ENCODE results near the gene SYCP1.

SYCP1 gene

GRCh38 chr1:114832057-114832456 is 22.6 kb upstream of the SYCP1 start:
- DNase-seq (ENCODE audit: extremely low read depth, low read depth): no peak
- no peak for TF ChIP-seq CTCF (IDR thresholded peaks at IDR 0.05; ENCODE audit: low read depth, low read length)

DNA sequence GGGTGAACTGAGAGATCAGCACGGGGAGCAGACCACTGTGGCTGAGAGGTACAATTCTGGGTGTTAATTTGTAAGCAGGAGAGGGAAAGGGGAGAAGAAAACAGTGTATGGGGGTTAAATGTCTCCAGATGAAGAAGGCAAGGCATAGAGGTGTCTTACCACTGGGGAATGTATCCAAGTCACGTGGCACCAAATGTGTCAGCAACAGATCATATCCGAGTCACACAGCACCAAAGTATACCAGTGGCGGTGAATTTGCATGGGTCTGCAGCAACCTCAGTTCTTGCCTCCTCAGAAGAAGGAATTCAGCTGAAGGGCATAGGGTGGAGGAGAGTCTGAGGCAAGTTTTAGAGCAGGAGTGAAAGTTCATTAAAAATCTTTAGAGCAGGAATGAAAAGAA is 21.2 kb upstream of the SYCP1 start:
- no peak for TF ChIP-seq CTCF (IDR thresholded peaks at IDR 0.05; ENCODE audit: low read depth, low read length)
- no peak for DNase-seq (ENCODE audit: extremely low read depth, low read depth)

DNA sequence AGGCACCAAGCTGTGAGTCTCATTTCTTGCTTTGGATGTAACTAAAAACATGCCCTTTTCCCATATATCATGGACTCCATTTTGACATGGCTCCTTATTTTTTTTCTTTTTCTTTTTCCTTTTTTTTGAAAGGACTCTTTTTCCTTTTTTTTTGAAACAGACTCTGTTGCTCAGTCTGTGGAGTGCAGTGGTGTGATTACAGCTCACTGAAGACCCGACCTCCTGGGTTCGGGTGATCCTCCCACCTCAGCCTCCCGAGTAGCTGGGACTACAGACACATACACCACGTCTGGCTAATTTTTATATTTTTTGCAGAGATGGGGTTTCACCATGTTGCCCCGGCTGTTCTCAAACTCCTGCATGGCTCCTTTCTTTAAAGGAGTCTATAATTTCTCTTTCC is 10.4 kb upstream of the SYCP1 start:
- DNase-seq (ENCODE audit: extremely low read depth, low read depth): no peak
- TF ChIP-seq CTCF (IDR thresholded peaks at IDR 0.05; ENCODE audit: low read depth, low read length): no peak

DNA sequence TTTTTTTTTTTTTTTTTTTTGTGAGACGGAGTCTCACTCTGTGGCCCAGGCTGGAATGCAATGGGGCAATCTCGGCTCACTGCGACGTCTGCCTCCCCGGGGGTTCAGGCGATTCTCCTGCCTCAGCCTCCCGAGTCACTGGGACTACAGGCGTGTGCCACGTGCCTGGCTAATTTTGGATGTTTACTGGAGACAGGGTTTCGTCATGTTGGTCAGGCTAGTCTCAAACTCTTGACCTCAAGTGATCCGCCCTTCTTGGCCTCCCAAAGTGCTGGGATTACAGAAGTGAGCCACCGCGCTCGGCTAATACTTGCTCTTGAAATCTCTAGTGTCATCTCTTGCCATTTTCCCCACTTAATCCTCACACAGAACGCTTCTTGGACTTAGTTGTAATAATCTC is 1.1 kb upstream of the SYCP1 start:
- DNase-seq (ENCODE audit: extremely low read depth, low read depth): no peak
- TF ChIP-seq CTCF (IDR thresholded peaks at IDR 0.05; ENCODE audit: low read depth, low read length): no peak

GRCh38 chr1:114861384-114861783 is 6.7 kb downstream of the SYCP1 start:
- DNase-seq (ENCODE audit: extremely low read depth, low read depth): no peak
- TF ChIP-seq CTCF (IDR thresholded peaks at IDR 0.05; ENCODE audit: low read depth, low read length): no peak

DNA sequence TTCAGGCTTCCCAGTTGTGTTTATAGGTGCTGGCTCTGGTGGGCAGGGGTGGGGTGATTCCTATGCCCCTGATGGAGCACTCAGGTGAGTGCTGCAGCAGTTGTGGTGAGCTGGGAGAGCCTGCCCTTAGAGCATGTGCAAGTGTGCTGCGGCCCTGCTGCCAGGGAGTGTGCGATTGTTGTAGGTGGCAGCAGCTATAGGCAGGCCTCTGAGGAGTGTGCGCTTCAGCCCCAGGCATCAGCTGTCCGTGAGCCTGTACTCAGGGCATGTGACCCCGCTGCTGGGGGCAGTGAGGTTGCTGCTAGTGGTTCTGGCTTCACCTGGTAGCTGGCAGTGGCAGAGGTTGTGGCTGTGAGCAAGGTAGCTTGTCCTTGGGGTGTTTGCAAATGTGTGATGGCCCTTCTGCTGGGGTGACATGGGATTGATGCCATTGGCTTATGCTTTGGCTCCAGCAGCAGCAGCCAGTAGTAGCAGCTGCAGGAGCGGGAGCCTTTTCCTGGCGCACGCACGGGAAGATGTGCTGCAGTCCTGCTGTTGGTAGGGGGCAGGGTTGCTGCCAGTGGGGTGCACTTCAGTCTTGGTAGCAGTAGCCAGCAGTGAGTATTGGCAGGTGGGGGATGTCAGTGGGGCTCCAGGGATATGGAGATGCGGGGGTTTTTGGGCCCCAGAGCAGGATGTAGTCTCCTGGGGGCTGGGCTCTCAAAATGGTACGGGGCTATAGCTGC is 37.7 kb downstream of the SYCP1 start:
- DNase-seq (ENCODE audit: extremely low read depth, low read depth): no peak
- TF ChIP-seq CTCF (IDR thresholded peaks at IDR 0.05; ENCODE audit: low read depth, low read length): no peak

- DNase-seq (ENCODE audit: extremely low read depth, low read depth): no peak
- no peak for TF ChIP-seq CTCF (IDR thresholded peaks at IDR 0.05; ENCODE audit: low read depth, low read length)
These were observed 42.1 kb downstream of the SYCP1 start for GRCh38 chr1:114896795-114897194.
